PC-9 (cell line): ENCODE results near the gene LONP2.

Experiments used
- EZH2 ChIP-seq: fragments of 200-600 bp; sonication (generic); IDR thresholded peaks from 2 replicates; pipeline ENCODE4 v1.8.0; 2017; ENCODE audit warnings: antibody characterized with exemption, low read depth
- TF ChIP-seq, protein P1 (sequence below): fragments of 200-600 bp; sonication (generic); conservative IDR thresholded peaks from 2 replicates; pipeline ENCODE4 v1.6.1; 2017; ENCODE audit warnings: mixed run types, antibody characterized with exemption, mild to moderate bottlenecking, moderate library complexity

DNA sequence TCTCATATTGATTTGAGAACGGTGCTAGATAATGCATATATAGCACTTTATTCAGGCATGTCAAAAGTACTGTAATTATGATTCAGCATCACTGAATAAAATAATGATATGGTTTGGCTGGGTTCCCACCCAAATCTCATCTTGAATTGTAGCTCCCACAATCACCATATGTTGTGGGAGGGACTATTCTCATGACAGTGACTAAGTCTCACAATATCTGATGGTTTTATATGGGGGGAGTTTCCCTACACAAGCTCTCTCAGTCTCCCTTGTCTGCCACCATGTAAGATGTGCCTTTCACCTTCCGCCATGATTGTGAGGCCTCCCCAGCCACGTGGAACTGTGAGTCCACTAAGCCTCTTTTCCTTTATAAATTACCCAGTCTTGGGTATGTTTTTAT lies 25.6 kb upstream of the LONP2 start:
- TF ChIP-seq, protein P1, sequence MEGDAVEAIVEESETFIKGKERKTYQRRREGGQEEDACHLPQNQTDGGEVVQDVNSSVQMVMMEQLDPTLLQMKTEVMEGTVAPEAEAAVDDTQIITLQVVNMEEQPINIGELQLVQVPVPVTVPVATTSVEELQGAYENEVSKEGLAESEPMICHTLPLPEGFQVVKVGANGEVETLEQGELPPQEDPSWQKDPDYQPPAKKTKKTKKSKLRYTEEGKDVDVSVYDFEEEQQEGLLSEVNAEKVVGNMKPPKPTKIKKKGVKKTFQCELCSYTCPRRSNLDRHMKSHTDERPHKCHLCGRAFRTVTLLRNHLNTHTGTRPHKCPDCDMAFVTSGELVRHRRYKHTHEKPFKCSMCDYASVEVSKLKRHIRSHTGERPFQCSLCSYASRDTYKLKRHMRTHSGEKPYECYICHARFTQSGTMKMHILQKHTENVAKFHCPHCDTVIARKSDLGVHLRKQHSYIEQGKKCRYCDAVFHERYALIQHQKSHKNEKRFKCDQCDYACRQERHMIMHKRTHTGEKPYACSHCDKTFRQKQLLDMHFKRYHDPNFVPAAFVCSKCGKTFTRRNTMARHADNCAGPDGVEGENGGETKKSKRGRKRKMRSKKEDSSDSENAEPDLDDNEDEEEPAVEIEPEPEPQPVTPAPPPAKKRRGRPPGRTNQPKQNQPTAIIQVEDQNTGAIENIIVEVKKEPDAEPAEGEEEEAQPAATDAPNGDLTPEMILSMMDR: no peak
- no peak for TF ChIP-seq EZH2
